ENCODE measurements around the gene SLC22A2.

The SLC22A2 gene

GRCh38 chr6:160215232-160215631 lies 43.4 kb downstream of the SLC22A2 start:
- no peak overlapping the region for H3K27ac ChIP-seq
- H3K27me3 ChIP-seq, result no peaks in the 10 kb centered on the region
- no peaks in the 10 kb centered on the region for H3K4me1 ChIP-seq
- peaks cover 20% of the 10 kb centered on the region for H3K9me3 ChIP-seq
- no peak overlapping the region for H3K4me3 ChIP-seq
- H4K20me1 ChIP-seq, result no peaks in the 10 kb centered on the region
- no peak overlapping the region for H3K4me2 ChIP-seq
- no peak overlapping the region for H3K9ac ChIP-seq
- no peaks in the 10 kb centered on the region for H3K36me3 ChIP-seq
- no peak for TF ChIP-seq Cebpa-rat (IDR thresholded peaks at IDR 0.05)

DNA sequence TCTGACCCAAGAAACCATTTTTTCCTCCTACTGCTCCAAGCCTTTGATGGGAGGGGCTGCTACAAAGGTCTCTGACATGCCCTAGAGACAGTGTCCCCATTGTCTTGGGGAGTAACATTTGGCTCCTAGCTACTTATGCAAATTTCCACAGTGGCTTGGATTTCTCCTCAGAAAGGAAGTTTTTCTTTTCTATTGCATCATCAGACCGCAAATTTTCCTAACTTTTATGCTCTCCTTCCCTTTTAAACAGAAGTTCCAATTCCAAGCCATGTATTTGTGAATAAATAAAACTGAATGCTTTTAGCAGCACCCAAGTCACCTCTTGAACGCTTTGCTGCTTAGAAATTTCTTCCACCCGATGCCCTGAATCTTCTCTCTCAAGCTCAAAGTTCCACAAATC lies 51.0 kb downstream of the SLC22A2 start:
- H4K20me1 ChIP-seq, result no peaks in the 10 kb centered on the region
- H3K36me3 ChIP-seq, result no peaks in the 10 kb centered on the region
- TF ChIP-seq Cebpa-rat (IDR thresholded peaks at IDR 0.05), result no peak
- peaks cover 11% of the 10 kb centered on the region for H3K9me3 ChIP-seq
- no peak overlapping the region for H3K27ac ChIP-seq
- no peak overlapping the region for H3K9ac ChIP-seq
- H3K4me2 ChIP-seq, result no peak overlapping the region
- H3K4me3 ChIP-seq, result no peak overlapping the region
- no peaks in the 10 kb centered on the region for H3K27me3 ChIP-seq
- no peaks in the 10 kb centered on the region for H3K4me1 ChIP-seq

DNA sequence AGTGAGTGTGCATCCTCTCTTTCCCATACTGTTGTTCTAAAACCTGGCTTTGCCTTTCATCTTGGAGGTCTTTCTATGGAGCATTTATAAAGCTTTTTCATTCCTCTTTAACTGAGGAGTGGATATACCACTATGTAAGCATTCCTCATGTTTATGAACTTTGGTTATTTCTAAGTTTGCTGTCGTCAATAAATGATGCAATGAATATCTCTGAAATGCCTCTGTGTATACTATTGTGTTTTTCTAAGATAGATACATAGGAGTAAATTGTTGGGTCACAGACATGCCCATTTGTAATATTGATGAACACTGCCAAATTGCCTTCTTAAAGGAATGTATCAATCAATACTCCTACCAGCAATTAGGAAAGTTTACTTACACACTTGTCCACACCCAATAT lies 53.9 kb downstream of the SLC22A2 start:
- no peak overlapping the region for H3K4me3 ChIP-seq
- H4K20me1 ChIP-seq, result no peaks in the 10 kb centered on the region
- peaks cover 11% of the 10 kb centered on the region for H3K9me3 ChIP-seq
- H3K27me3 ChIP-seq, result no peaks in the 10 kb centered on the region
- H3K27ac ChIP-seq, result no peak overlapping the region
- H3K9ac ChIP-seq, result no peak overlapping the region
- H3K4me2 ChIP-seq, result no peak overlapping the region
- H3K4me1 ChIP-seq, result no peaks in the 10 kb centered on the region
- no peaks in the 10 kb centered on the region for H3K36me3 ChIP-seq
- no peak for TF ChIP-seq Cebpa-rat (IDR thresholded peaks at IDR 0.05)

GRCh38 chr6:160203953-160204352 lies 54.7 kb downstream of the SLC22A2 start:
- H3K9ac ChIP-seq, result no peak overlapping the region
- H3K4me1 ChIP-seq, result no peaks in the 10 kb centered on the region
- H3K9me3 ChIP-seq, result peaks cover 11% of the 10 kb centered on the region
- no peaks in the 10 kb centered on the region for H3K27me3 ChIP-seq
- no peak for TF ChIP-seq Cebpa-rat (IDR thresholded peaks at IDR 0.05)
- no peaks in the 10 kb centered on the region for H4K20me1 ChIP-seq
- no peak overlapping the region for H3K27ac ChIP-seq
- no peaks in the 10 kb centered on the region for H3K36me3 ChIP-seq
- no peak overlapping the region for H3K4me3 ChIP-seq
- H3K4me2 ChIP-seq, result no peak overlapping the region

DNA sequence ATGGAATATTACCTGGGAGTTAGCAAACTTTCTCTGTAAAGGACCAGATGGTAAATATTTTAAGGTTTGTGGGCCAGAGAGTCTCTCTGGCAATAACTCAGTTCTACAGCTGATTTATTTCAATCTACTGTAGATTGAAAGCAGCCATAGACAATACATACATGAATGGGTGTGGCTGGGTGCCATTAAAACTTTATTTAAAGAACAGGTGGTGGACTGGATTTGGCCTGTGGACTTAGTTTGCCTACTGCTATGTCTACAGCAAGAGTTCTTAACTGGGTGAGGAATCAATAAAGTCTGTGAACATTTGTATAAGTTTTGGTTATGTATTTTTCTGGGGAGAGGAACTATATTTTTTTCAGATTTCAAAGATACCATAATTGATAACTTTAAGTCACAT lies 55.1 kb downstream of the SLC22A2 start:
- Histone ChIP-seq H3K4me3 (no peak overlapping the region), H3K4me1 (no peaks in the 10 kb centered on the region), H3K4me2 (no peak overlapping the region), H3K9me3 (peaks cover 11% of the 10 kb centered on the region), H3K9ac (no peak overlapping the region), H3K27me3 (no peaks in the 10 kb centered on the region), H4K20me1 (no peaks in the 10 kb centered on the region), H3K36me3 (no peaks in the 10 kb centered on the region), H3K27ac (no peak overlapping the region)
- TF ChIP-seq Cebpa-rat (IDR thresholded peaks at IDR 0.05), result no peak

GRCh38 chr6:160203076-160203475 lies 55.5 kb downstream of the SLC22A2 start:
- TF ChIP-seq Cebpa-rat (IDR thresholded peaks at IDR 0.05), result no peak
- H3K4me3 ChIP-seq, result no peak overlapping the region
- no peak overlapping the region for H3K27ac ChIP-seq
- H3K4me1 ChIP-seq, result no peaks in the 10 kb centered on the region
- H3K9ac ChIP-seq, result no peak overlapping the region
- H3K9me3 ChIP-seq, result peaks cover 11% of the 10 kb centered on the region
- no peaks in the 10 kb centered on the region for H3K36me3 ChIP-seq
- H3K27me3 ChIP-seq, result no peaks in the 10 kb centered on the region
- H3K4me2 ChIP-seq, result no peak overlapping the region
- H4K20me1 ChIP-seq, result no peaks in the 10 kb centered on the region

GRCh38 chr6:160202411-160202810 lies 56.2 kb downstream of the SLC22A2 start:
- Histone ChIP-seq H3K27ac (no peak overlapping the region), H3K4me2 (no peak overlapping the region), H3K4me1 (no peaks in the 10 kb centered on the region), H4K20me1 (no peaks in the 10 kb centered on the region), H3K36me3 (no peaks in the 10 kb centered on the region), H3K27me3 (no peaks in the 10 kb centered on the region), H3K9me3 (peaks cover 5% of the 10 kb centered on the region), H3K9ac (no peak overlapping the region), H3K4me3 (no peak overlapping the region)
- no peak for TF ChIP-seq Cebpa-rat (IDR thresholded peaks at IDR 0.05)

GRCh38 chr6:160201061-160201460 lies 57.6 kb downstream of the SLC22A2 start:
- no peak overlapping the region for H3K4me2 ChIP-seq
- no peaks in the 10 kb centered on the region for H3K27me3 ChIP-seq
- no peak overlapping the region for H3K4me3 ChIP-seq
- no peaks in the 10 kb centered on the region for H3K36me3 ChIP-seq
- TF ChIP-seq Cebpa-rat (IDR thresholded peaks at IDR 0.05), result no peak
- no peak overlapping the region for H3K27ac ChIP-seq
- no peaks in the 10 kb centered on the region for H3K4me1 ChIP-seq
- H3K9me3 ChIP-seq, result no peaks in the 10 kb centered on the region
- H4K20me1 ChIP-seq, result no peaks in the 10 kb centered on the region
- H3K9ac ChIP-seq, result no peak overlapping the region

- no peak for TF ChIP-seq Cebpa-rat (IDR thresholded peaks at IDR 0.05)
- Histone ChIP-seq H3K4me2 (no peak overlapping the region), H3K4me3 (no peak overlapping the region), H3K4me1 (no peaks in the 10 kb centered on the region), H3K27ac (no peak overlapping the region), H4K20me1 (no peaks in the 10 kb centered on the region), H3K9ac (no peak overlapping the region), H3K27me3 (no peaks in the 10 kb centered on the region), H3K9me3 (peaks cover 16% of the 10 kb centered on the region), H3K36me3 (no peaks in the 10 kb centered on the region)
Observed at GRCh38 chr6:160198606-160199211, 59.9 kb downstream of the SLC22A2 start.

DNA sequence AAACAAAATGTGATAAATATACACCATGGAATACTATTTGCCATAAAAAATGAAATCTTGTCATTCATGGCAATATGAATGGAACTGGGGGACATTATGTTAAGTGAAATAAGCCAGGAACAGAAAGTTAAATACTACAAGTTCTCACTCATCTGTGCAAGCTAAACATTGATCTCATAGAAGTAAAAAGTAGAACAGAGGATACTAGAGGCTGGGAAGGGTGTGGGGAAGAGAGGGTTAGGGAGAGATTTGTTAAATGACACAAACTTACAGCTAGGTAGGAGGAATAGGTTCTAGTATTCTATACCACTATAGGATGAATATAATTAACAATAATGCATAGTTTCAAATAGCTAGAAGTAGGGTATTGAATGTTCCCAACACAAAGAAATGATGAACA lies 61.0 kb downstream of the SLC22A2 start:
- Histone ChIP-seq H3K9me3 (peaks cover 26% of the 10 kb centered on the region), H3K4me2 (no peak overlapping the region), H3K4me3 (no peak overlapping the region), H3K27me3 (no peaks in the 10 kb centered on the region), H3K27ac (no peak overlapping the region), H3K9ac (no peak overlapping the region), H3K36me3 (no peaks in the 10 kb centered on the region), H4K20me1 (no peaks in the 10 kb centered on the region), H3K4me1 (no peaks in the 10 kb centered on the region)
- TF ChIP-seq Cebpa-rat (IDR thresholded peaks at IDR 0.05), result no peak

DNA sequence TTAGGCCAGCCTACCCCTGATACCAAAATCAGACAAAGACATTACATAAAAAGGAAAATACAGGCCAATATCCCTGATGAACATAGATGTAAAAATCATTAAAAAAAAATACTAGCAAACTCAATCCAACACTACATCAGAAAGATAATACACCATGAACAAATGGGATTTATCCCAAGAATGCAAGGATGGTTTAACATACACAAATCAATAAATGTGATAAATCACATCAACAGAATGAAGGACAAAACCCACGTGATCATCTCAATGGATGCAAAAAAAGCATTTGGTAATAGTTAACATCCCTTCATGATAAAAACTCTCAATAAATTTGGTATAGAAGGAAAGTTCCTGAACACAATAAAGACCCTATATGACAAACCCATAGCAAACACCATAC lies 63.8 kb downstream of the SLC22A2 start:
- Histone ChIP-seq H3K36me3 (no peaks in the 10 kb centered on the region), H3K9ac (no peak overlapping the region), H3K27me3 (no peaks in the 10 kb centered on the region), H4K20me1 (no peaks in the 10 kb centered on the region), H3K4me3 (no peak overlapping the region), H3K4me1 (no peaks in the 10 kb centered on the region), H3K9me3 (peaks cover 46% of the 10 kb centered on the region), H3K27ac (no peak overlapping the region), H3K4me2 (no peak overlapping the region)
- no peak for TF ChIP-seq Cebpa-rat (IDR thresholded peaks at IDR 0.05)

Data from BLaER1 (cell line).